Subcutaneous adipose tissue (tissue), 4 donors: ENCODE results near the gene MYEF2. TPM values are rescaled to one million over a fixed set of nuclear protein-coding genes. Genes with fewer than 3 reads are reported as not detected.

Source experiments
- total RNA-seq, 4 donors: library from RNA; depleted of rRNA; stranded (reverse); fragments of >200 nt; gene quantifications; one replicate each; pipeline ENCODE4 v1.1.0, GENCODE V29; 2016
- TF ChIP-seq, protein P1 (sequence below): fragments of 450-650 bp; IDR thresholded peaks from one replicate; pipeline ENCODE4 v1.5.1; 2016; ENCODE audit warnings: low read depth, mild to moderate bottlenecking, control low read depth, antibody characterized with exemption, moderate library complexity

The MYEF2 gene
- total RNA-seq, 4 donors from 2014 or later: 5.5 to 14.1 (median 11.2) TPM

DNA sequence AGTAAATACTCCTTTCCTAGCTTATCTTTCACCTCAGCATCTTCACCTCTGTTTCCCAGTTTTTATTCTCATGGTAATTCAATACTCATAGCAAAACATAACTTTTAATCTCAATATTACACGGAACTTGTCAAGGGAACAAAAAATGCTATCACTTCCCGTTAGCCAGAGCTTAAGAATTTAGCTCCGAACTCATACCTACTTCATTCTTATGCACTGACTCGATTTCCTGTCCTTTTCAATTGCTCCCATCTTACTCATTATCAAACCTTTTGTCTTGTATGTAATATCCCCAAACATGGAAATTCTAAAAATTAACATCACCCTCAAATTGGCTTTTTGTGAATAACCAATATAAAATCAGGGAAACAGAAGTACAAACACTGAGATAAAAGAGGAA, 28.2 kb downstream of the MYEF2 start:
- TF ChIP-seq, protein P1, sequence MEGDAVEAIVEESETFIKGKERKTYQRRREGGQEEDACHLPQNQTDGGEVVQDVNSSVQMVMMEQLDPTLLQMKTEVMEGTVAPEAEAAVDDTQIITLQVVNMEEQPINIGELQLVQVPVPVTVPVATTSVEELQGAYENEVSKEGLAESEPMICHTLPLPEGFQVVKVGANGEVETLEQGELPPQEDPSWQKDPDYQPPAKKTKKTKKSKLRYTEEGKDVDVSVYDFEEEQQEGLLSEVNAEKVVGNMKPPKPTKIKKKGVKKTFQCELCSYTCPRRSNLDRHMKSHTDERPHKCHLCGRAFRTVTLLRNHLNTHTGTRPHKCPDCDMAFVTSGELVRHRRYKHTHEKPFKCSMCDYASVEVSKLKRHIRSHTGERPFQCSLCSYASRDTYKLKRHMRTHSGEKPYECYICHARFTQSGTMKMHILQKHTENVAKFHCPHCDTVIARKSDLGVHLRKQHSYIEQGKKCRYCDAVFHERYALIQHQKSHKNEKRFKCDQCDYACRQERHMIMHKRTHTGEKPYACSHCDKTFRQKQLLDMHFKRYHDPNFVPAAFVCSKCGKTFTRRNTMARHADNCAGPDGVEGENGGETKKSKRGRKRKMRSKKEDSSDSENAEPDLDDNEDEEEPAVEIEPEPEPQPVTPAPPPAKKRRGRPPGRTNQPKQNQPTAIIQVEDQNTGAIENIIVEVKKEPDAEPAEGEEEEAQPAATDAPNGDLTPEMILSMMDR: no peak

DNA sequence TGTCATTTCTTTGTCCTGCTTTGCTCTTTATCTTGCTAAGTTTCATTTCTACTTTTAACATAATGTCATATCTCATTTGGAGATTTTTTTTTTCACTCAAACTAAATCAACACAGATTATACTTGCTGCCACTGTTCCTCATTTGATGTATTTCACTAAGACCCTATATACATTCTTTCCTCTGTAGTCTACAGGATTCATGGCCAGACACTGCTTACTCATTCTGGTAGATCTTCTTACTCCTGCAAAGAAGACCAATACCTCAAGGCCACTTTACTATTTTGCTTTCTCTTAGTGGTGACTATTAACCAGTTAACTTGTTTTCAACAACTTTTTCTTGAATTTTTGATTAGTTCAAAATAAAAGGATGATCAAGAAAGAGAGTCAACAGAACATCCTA, 30.7 kb downstream of the MYEF2 start:
- TF ChIP-seq, protein P1: no peak

DNA sequence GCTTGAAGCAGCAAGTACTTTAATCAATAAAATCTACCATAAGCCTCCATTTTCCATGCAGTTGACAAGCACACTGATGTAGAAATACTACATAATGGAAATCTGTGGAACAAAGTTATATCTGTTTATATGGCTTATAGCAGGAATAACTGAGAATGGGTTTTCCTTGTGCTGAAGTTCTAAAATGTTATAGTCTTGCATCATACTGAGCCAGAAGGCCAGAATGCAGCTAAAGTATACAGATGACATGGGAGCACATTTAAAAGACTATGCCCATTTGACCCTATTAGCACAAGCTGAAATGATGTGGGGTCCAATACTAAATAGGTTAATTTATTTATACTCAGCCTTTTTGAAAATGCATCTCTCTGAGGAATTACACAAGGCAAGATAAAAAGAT, 32.2 kb downstream of the MYEF2 start:
- TF ChIP-seq, protein P1: no peak

DNA sequence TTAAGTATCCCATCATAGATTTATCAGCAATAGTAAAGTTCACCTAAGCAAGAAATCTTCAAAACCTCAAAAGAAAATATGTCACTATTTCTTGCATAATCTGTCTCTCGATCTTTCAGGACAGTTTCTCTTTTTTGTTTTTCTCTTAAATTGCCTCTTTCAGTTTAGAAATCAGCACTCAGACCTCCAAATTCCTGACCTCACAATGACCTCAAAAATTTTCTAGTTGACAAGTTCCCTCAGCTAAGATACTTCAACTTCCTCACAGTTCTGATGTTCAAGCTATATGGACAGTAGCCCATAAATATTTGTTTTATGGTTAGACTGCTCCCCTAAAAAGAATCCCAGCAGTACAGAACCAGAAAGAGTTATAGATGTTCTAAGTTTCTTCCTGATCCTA, 33.2 kb downstream of the MYEF2 start:
- TF ChIP-seq, protein P1: no peak

DNA sequence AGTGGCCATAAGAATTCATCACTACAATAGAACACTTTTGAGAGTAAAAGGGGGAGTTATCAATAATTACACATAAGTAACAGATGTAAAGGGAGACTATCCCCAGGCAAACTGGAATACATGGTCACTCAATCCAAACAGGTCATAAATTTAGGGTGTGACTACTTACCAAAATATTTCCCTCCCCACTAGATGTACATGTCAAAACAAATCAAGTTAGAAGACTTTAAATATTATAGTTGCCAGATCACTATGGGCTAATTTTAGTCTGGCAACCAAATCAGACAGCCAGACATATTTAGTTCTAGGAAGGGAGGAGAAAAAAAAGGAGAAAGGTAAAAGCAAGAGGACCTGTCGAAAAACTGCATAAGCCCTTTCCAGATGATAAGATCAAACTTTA, 34.2 kb downstream of the MYEF2 start:
- TF ChIP-seq, protein P1: no peak

DNA sequence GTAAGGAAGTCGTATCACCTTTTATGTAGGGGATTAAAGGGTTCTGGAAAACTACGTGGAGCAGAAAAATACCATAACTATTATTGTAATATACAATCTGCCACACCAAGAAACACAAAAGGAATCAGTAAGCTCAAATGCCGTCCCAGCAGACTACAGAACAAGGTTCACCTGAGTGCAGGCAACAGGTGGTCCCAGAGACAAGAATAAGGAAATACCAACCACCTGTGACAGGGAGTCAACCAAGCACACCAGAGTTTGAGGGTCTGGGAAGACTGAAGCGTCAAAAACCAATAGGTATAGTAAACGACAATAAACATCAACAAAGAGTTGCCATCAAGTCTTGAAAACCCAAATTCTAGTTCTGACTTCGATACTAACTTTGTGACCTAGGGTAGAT, 45.2 kb downstream of the MYEF2 start:
- TF ChIP-seq, protein P1: no peak

DNA sequence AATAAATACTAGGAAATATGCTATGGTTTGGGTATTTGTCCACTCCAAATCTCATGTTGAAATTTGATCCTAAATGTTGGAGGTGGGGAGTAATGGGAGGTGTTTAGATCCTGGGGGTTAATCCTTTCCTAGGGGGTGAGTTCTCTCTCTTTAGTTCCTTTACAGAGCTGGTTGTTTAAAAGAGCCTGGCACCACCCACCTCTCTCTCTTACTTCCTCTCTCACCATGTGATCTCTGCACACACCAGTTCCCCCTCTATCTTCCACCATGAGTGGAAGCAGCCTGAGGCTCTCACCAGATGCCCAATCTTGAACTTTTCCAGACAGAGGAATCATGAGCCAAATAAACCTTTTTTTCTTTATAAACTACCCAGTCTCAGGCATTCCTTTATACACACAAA, 46.8 kb downstream of the MYEF2 start:
- TF ChIP-seq, protein P1: no peak
